ENCODE measurements around the gene PROCR.
A peak's percentile ranks its signal among the peaks of the same experiment; 100 is the strongest.
"Not testable (repeated sequence)": the region's sequence is repeated elsewhere in the genome, so short reads cannot be mapped to it uniquely, and the experiment has no call there.

PROCR gene

DNA sequence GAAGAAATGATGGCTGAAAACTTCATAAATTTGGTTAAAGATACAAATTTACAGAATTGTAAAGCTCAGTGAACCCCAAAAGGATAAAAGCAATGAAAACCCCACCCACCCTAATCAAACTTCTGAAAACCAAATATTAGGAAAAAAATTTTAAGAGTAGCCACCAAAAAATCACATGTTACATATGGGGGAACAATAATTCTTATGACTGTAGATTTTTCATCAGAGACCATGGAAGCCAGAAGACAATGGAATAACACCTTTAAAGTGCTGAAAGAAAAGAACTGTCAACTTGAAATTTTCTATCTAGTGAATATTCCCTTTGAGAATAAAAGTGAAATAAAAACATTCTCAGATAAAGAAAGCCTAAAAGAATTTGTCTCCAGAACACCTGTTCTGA is 24.4 kb downstream of the PROCR start:
- DNase-seq: no peak

DNA sequence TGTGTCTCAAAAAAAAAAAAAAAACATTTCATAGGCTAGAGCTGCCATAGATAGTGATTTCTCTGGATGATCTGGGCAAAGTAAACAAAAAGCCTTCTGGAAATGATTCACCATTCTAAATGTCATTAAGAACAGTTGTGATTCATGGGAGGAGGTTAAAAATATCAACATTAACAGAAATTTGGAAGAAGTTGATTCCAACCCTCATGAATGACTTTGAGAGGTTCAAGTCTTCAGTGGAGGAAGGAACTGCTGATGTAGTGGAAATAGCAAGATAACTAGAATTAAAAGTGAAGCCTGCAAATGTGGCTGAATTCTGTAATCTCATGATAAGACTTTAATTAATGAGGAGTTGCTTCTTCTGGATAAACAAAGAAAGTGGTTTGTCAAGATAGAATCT is 27.9 kb downstream of the PROCR start:
- DNase-seq: no peak

GRCh38 chr20:35200267-35200666 is 28.4 kb downstream of the PROCR start:
- no peak for DNase-seq

DNA sequence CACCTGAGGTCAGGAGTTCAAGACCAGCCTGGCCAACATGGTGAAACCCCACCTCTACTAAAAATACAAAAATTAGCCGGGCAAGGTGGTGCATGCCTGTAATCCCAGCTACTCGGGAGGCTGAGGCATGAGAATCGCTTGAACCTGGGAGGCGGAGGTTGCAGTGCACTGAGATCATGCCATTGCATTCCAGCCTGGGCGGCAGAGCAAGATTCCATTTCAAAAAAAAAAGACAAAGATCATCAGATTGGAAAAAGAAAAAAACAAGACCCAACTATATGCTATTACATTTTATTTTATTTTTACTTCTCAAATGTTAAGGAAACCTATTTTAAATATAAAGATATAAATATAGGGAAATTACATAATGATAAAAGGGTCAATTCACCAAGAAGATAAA is 29.6 kb downstream of the PROCR start:
- not testable (repeated sequence) for DNase-seq

- no peak for DNase-seq
Observed at GRCh38 chr20:35206802-35207201, 34.9 kb downstream of the PROCR start.

- peak; percentile 74 for DNase-seq
Observed at GRCh38 chr20:35207950-35208611, 36.2 kb downstream of the PROCR start.

GRCh38 chr20:35215066-35215956 is 43.4 kb downstream of the PROCR start:
- no peak for DNase-seq

GRCh38 chr20:35216541-35216940 is 44.7 kb downstream of the PROCR start:
- DNase-seq: no peak

DNA sequence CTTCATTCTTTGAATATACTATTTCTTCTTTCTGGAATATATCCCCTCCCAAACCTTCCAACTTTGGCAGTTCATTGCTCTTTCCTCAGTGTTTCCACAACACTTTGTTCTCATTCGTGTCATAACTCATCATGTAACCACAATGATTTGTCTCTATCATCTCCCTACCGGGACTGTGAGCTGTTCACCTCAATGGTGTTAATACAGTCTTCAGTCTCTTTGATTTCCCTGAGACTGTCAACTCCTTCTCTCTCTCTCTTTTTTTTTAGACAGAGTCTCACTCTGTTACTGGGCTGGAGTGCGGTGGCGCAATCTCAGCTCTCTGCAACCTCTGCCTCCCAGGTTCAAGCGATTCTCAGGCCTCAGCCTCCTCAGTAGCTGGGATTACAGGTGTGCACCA is 52.1 kb downstream of the PROCR start:
- no peak for DNase-seq

GRCh38 chr20:35224536-35224935 is 52.7 kb downstream of the PROCR start:
- DNase-seq: no peak

- no peak for DNase-seq
Observed at GRCh38 chr20:35225319-35226125, 53.6 kb downstream of the PROCR start.

DNA sequence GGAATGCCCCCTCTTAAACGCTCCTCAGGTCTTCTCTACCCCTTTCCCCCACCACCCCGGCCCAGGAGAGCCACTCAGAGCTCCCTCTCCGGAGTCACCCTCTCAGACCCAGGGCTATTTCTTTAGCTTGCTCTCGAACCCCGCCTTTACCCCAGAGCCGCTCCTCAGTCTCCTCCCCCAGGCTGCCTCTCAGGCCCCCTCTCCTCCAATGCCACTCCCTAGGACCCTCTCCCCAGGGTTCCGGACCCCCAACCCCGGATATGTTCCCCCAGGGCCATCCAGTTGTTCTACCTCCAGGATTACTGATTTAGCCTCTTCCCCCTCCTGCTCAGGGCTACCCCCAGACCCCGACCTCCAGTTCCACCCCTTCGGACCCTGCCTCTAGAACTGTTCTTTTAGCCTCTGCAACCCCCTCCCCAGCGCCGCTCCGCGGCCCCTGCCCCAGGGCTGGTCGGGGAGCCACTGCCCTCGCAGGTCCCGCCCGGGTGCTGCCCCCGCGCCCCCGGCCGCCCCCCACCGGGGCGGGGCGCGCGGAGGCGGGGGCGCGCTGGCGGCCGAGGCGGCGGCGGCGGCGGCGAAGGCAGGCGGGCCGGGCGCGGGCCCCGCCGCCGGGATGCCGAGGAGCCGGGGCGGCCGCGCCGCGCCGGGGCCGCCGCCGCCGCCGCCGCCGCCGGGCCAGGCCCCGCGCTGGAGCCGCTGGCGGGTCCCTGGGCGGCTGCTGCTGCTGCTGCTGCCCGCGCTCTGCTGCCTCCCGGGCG is 54.4 kb downstream of the PROCR start, which contains the start of gene MMP24:
Gene MMP24 (plus strand): TSS at position 565 of the 758 bp plus-strand sequence. CDS start 49 bp downstream, at position 614.
- no peak for DNase-seq

Data from KG1 (cell line).